Measurements from ENCODE around the gene FLRT1. TPM values are rescaled to one million over a fixed set of nuclear protein-coding genes. Genes with fewer than 3 reads are reported as not detected.

Gene FLRT1
- total RNA-seq, 1 donor from 2014 or later, result 0.26 TPM

DNA sequence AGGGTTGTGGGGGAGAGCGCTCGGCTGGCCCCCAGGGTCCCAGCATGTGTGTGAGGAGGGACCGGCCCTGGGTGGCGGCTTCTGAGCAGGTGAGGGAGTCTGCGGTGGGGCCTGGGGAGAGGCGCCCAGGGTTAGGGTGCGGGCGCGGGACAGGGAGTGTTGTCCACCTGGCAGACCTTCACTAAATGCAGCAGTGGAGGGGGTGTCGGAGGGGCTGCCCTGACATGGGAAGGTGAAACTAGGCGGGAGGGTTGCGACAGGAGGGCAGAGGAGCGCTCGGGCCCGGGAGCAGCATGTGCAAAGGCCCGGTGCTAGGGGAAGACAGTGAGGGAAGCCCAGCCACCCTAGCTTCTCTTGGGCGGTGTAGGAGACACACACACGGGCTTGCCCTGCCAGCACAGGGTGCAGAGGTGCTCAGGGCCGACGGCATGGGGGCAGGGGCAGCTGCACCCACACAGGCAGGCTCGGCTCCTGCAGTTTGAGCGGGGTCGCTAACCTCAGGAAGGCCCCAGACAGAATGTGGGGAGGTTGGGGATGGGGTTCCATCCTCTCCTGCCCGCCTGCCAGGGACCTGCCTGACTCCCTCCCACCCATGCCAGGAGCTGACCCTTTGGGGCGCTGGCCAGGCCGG, 27.3 kb upstream of the FLRT1 start:
- DNase-seq (ENCODE audit: low read depth), result no peak
- Histone ChIP-seq H3K4me3 (ENCODE audit: low read depth, low read length) (no peak overlapping the region), H3K36me3 (ENCODE audit: control insufficient read depth, insufficient read depth, low read length) (no peaks in the 10 kb centered on the region), H3K27me3 (ENCODE audit: control insufficient read depth, insufficient read depth, low read length) (peaks cover 8% of the 10 kb centered on the region)
- TF ChIP-seq, protein P1, sequence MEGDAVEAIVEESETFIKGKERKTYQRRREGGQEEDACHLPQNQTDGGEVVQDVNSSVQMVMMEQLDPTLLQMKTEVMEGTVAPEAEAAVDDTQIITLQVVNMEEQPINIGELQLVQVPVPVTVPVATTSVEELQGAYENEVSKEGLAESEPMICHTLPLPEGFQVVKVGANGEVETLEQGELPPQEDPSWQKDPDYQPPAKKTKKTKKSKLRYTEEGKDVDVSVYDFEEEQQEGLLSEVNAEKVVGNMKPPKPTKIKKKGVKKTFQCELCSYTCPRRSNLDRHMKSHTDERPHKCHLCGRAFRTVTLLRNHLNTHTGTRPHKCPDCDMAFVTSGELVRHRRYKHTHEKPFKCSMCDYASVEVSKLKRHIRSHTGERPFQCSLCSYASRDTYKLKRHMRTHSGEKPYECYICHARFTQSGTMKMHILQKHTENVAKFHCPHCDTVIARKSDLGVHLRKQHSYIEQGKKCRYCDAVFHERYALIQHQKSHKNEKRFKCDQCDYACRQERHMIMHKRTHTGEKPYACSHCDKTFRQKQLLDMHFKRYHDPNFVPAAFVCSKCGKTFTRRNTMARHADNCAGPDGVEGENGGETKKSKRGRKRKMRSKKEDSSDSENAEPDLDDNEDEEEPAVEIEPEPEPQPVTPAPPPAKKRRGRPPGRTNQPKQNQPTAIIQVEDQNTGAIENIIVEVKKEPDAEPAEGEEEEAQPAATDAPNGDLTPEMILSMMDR (IDR thresholded peaks at IDR 0.05; ENCODE audit: insufficient read depth, low read length, severe bottlenecking), result no peak
- FAIRE-seq, result no peak

DNA sequence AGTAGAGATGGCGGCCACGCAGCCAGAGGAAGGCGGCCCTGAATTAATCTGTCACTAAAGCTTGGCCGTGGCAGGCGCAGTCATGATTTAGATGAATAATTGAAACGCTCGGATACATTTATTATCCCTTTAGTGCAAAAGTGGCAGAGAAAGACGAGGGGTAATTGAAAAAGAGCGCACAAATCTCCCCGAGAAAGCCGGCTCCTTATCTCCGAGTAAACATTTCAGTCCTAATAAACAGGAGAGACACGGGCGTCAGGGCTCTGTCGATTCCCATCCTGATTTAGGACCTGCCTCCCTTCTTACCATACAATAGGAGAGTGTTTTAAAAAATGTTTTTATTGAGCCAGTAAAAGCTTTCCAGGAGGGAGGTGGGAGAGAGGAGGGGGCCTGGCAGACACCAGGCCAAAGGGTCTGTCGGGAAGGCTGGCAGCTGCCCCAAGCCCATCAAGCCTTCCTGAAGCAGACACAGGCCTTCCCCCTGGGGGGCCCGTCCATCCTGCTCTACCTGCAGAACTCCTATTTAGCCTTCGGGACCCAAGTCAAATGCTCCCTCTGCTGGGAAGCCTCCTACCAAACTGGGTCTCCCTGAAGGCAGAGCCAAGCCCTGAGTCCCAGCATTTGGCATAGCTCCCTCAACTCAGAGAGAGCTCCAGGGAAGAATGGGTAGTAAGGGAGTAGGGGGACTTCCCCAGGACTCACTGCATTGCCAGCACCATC, 26.7 kb upstream of the FLRT1 start:
- H3K27me3 ChIP-seq (ENCODE audit: control insufficient read depth, insufficient read depth, low read length), result peaks cover 8% of the 10 kb centered on the region
- no peak overlapping the region for H3K4me3 ChIP-seq (ENCODE audit: low read depth, low read length)
- H3K36me3 ChIP-seq (ENCODE audit: control insufficient read depth, insufficient read depth, low read length), result no peaks in the 10 kb centered on the region
- DNase-seq (ENCODE audit: low read depth), result no peak
- TF ChIP-seq, protein P1 (IDR thresholded peaks at IDR 0.05; ENCODE audit: insufficient read depth, low read length, severe bottlenecking), result no peak
- no peak for FAIRE-seq

DNA sequence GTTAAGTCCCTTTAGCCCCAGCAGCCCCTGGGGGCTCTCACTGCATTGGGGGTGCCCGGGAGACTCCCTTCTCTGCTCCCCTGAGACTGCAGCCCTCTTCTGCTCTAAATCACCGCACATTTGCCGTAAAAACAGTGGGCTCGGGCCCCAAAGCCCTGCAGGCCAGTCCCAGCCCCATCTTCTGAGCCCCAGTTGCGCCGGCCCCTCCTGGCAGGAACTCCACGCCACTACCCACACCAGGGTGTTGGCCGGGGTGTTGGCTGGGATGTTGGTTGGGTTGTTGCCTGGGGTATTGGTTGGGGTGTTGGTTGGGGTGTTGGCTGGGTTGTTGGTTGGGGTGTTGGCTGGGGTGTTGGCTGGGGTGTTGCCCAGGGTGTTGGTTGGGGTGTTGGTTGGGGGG, 26.0 kb upstream of the FLRT1 start:
- DNase-seq (ENCODE audit: low read depth) (no peak), FAIRE-seq (no peak)
- Histone ChIP-seq H3K27me3 (ENCODE audit: control insufficient read depth, insufficient read depth, low read length) (peaks cover 8% of the 10 kb centered on the region), H3K36me3 (ENCODE audit: control insufficient read depth, insufficient read depth, low read length) (no peaks in the 10 kb centered on the region), H3K4me3 (ENCODE audit: low read depth, low read length) (no peak overlapping the region)
- TF ChIP-seq, protein P1 (IDR thresholded peaks at IDR 0.05; ENCODE audit: insufficient read depth, low read length, severe bottlenecking), result no peak

DNA sequence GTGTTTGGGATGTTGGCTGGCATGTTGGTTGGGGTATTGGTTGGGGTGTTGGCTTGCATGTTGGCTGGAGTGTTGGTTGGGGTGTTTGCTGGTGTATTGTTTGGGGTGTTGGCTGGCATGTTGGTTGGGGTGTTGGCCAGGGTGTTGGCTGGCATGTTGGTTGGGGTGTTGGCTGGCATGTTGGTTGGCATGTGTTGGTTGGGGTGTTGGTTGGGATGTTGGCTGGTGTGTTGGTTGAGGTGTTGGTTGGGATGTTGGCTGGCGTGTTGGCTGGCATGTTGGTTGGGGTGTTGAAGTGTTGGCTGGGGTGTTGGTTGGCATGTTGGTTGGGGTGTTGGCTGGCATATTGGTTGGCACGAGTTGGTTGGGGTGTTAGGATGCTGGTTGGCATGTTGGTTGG, 24.9 kb upstream of the FLRT1 start:
- H3K4me3 ChIP-seq (ENCODE audit: low read depth, low read length), result no peak overlapping the region
- H3K36me3 ChIP-seq (ENCODE audit: control insufficient read depth, insufficient read depth, low read length), result no peaks in the 10 kb centered on the region
- peaks cover 6% of the 10 kb centered on the region for H3K27me3 ChIP-seq (ENCODE audit: control insufficient read depth, insufficient read depth, low read length)
- DNase-seq (ENCODE audit: low read depth) (no peak), FAIRE-seq (no peak)
- TF ChIP-seq, protein P1 (IDR thresholded peaks at IDR 0.05; ENCODE audit: insufficient read depth, low read length, severe bottlenecking), result no peak

DNA sequence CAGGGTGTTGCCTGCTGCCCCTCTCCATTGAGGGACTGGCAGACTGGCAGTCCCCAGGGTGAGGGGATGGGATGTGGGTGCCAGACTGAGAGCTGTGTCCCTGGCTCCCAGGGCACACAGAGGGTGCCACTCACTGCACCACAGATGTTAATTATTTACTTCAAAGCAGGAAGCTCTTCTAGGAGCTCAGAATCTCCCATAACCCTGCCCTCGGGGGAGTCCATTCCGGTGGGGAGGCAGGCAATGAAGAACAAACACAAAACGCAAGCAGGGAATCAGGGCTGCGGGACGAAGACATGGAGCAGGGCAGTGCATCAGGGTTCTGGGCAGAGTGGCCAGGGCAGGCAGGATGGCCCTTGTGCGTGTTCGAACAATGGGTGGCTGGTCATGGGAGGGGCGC, 24.4 kb upstream of the FLRT1 start:
- DNase-seq (ENCODE audit: low read depth), result no peak
- TF ChIP-seq, protein P1 (IDR thresholded peaks at IDR 0.05; ENCODE audit: insufficient read depth, low read length, severe bottlenecking), result no peak
- FAIRE-seq, result no peak
- Histone ChIP-seq H3K4me3 (ENCODE audit: low read depth, low read length) (no peak overlapping the region), H3K27me3 (ENCODE audit: control insufficient read depth, insufficient read depth, low read length) (peaks cover 2% of the 10 kb centered on the region), H3K36me3 (ENCODE audit: control insufficient read depth, insufficient read depth, low read length) (no peaks in the 10 kb centered on the region)

All from bronchial epithelial cell (primary cell).